Measurements from ENCODE around the gene KRTAP20-1. TPM values are rescaled to one million over a fixed set of nuclear protein-coding genes. Genes with fewer than 3 reads are reported as not detected.

Gene KRTAP20-1
- total RNA-seq, 1 donor from 2014 or later: not detected

DNA sequence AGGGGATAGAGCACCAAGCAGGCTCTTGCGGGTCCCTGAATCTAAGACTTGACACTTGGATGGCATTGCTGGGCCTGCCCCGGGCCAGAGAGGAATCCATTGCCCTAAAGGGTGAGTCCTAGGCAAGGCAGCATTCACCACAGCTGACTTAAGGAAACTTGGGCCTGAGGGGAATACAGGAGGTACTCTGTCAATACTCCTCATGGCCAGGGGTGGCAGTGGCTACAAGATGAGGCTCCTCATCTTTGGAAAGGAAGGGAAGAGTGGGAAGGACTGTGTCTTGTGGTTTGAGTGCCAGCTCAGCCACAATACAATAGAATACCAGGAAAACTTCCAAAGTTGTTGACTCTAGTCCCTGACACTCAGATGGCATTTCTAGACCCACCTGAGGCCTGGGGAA, 10.3 kb upstream of the KRTAP20-1 start:
- no peaks in the 10 kb centered on the region for H3K4me1 Mint-ChIP-seq (ENCODE audit: low read depth, unreplicated experiment)
- H3K9me3 Mint-ChIP-seq (ENCODE audit: unreplicated experiment): no peaks in the 10 kb centered on the region
- DNase-seq: no peak
- no peaks in the 10 kb centered on the region for H3K27me3 Mint-ChIP-seq (ENCODE audit: unreplicated experiment)
- H3K27ac Mint-ChIP-seq (ENCODE audit: unreplicated experiment): no peak overlapping the region
- TF ChIP-seq CTCF (IDR thresholded peaks at IDR 0.05; ENCODE audit: partially characterized antibody, unreplicated experiment): no peak
- H3K4me3 Mint-ChIP-seq (ENCODE audit: unreplicated experiment): no peak overlapping the region
- H3K36me3 Mint-ChIP-seq (ENCODE audit: unreplicated experiment): no peaks in the 10 kb centered on the region

DNA sequence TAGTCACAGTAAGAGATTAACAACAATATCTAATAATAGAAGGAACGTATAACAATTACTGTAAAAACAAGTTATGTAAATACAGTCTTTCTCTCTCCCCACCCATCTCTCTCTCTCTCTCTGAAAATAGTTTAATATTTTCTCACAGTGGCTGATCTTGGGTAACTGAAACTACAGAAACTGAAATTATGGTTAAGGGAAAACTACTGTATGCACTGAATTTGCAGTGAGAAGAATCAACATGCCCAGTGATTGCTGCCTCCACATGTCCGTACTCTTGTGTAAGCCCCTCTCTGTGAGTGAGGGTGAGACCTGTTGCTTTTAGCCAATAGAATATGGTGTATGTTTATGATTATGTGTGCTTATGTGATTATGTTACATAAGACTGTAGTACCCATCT, 4.1 kb upstream of the KRTAP20-1 start:
- Mint-ChIP-seq H3K27me3 (ENCODE audit: unreplicated experiment) (no peaks in the 10 kb centered on the region), H3K4me1 (ENCODE audit: low read depth, unreplicated experiment) (no peaks in the 10 kb centered on the region), H3K27ac (ENCODE audit: unreplicated experiment) (no peak overlapping the region)

GRCh38 chr21:30613836-30614235, 2.4 kb upstream of the KRTAP20-1 start, which contains the start of gene KRTAP6-1:
TSS of gene KRTAP6-1 (minus strand) at chr21:30613930. CDS start at chr21:30613904, 26 bp downstream.
- Mint-ChIP-seq H3K27ac (ENCODE audit: unreplicated experiment) (no peak within 1 kb of the TSS), H3K4me3 (ENCODE audit: unreplicated experiment) (no peak within 1 kb of the TSS), H3K36me3 (ENCODE audit: unreplicated experiment) (no peaks in the 10 kb centered on the region), H3K9me3 (ENCODE audit: unreplicated experiment) (no peaks in the 10 kb centered on the region), H3K27me3 (ENCODE audit: unreplicated experiment) (no peaks in the 10 kb centered on the region), H3K4me1 (ENCODE audit: low read depth, unreplicated experiment) (no peaks in the 10 kb centered on the region)
- DNase-seq: no peak
- no peak for TF ChIP-seq CTCF (IDR thresholded peaks at IDR 0.05; ENCODE audit: partially characterized antibody, unreplicated experiment)

More for the DNA sequence above, 4.1 kb upstream of the KRTAP20-1 start:
- H3K4me3 Mint-ChIP-seq (ENCODE audit: unreplicated experiment): no peak overlapping the region
- H3K9me3 Mint-ChIP-seq (ENCODE audit: unreplicated experiment): no peaks in the 10 kb centered on the region
- H3K36me3 Mint-ChIP-seq (ENCODE audit: unreplicated experiment): no peaks in the 10 kb centered on the region
- DNase-seq: no peak
- TF ChIP-seq CTCF (IDR thresholded peaks at IDR 0.05; ENCODE audit: partially characterized antibody, unreplicated experiment): no peak

DNA sequence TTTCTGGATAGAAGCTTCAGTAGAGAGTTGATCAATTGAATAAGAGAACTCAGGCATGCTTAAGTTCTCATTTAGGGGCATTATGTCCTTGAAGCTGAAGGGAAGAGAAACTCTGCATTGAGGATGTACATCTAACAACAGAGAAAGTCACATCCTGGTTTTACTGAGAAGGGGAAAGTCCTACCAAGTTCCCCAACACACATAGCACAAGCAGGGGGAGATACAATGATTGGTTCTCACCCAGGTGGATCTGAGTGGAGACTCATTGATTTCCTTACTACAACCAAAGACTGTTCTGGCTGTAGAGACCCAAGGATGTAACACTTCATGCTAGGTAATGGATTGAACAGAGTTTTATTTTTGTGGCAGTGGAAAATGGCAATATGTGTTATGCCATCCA, 1.0 kb upstream of the KRTAP20-1 start:
- H3K27ac Mint-ChIP-seq (ENCODE audit: unreplicated experiment): no peak overlapping the region
- no peak for TF ChIP-seq CTCF (IDR thresholded peaks at IDR 0.05; ENCODE audit: partially characterized antibody, unreplicated experiment)
- H3K36me3 Mint-ChIP-seq (ENCODE audit: unreplicated experiment): no peaks in the 10 kb centered on the region
- no peak overlapping the region for H3K4me3 Mint-ChIP-seq (ENCODE audit: unreplicated experiment)
- H3K9me3 Mint-ChIP-seq (ENCODE audit: unreplicated experiment): no peaks in the 10 kb centered on the region
- DNase-seq: no peak
- H3K4me1 Mint-ChIP-seq (ENCODE audit: low read depth, unreplicated experiment): no peaks in the 10 kb centered on the region
- H3K27me3 Mint-ChIP-seq (ENCODE audit: unreplicated experiment): no peaks in the 10 kb centered on the region

DNA sequence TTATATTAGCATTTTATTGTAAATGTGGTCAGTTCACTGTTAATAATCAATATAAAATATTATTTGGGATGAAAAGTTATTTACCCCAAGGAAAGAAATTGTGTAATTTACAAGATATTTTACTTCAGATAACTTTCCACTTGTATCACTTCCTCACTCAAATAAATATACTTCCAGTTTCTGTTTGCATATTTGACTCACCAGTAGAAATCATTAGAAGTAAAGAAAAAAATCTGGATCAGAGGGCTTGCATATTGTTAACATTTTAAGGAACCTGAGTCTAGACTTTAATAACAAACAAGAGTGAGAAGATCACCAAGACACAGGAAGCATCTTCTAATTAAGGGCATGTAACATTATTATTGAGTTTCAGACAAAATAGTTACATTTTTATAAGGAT, 3.9 kb downstream of the KRTAP20-1 start:
- no peaks in the 10 kb centered on the region for H3K27me3 Mint-ChIP-seq (ENCODE audit: unreplicated experiment)
- DNase-seq: no peak
- H3K9me3 Mint-ChIP-seq (ENCODE audit: unreplicated experiment): peaks cover 2% of the 10 kb centered on the region

More for the DNA sequence above, 3.9 kb downstream of the KRTAP20-1 start:
- H3K36me3 Mint-ChIP-seq (ENCODE audit: unreplicated experiment): peaks cover 7% of the 10 kb centered on the region
- no peaks in the 10 kb centered on the region for H3K4me1 Mint-ChIP-seq (ENCODE audit: low read depth, unreplicated experiment)
- no peak overlapping the region for H3K4me3 Mint-ChIP-seq (ENCODE audit: unreplicated experiment)
- H3K27ac Mint-ChIP-seq (ENCODE audit: unreplicated experiment): no peak overlapping the region
- TF ChIP-seq CTCF (IDR thresholded peaks at IDR 0.05; ENCODE audit: partially characterized antibody, unreplicated experiment): no peak
